OCI-LY1 (cell line): ENCODE results near the gene CEP131.

Source experiments
- H2AFZ ChIP-seq: fragments of 200-600 bp; sonication (generic), shearing (Covaris generic); 2 replicates; pipeline ENCODE4 v1.6.0; 2014; ENCODE audit warnings: antibody characterized with exemption, mild to moderate bottlenecking, low read length
- H3F3A ChIP-seq: fragments of 200-600 bp; sonication (generic), shearing (Covaris generic); 2 replicates; pipeline ENCODE4 v1.6.0; 2014; ENCODE audit warnings: mild to moderate bottlenecking, antibody characterized with exemption, low read length, moderate library complexity; ENCODE audit not compliant: insufficient read depth
- H3K27ac ChIP-seq: fragments of 200-600 bp; sonication (generic); 2 replicates; pipeline ENCODE4 v1.5.1; 2014; ENCODE audit warnings: low read length, mixed run types, mild to moderate bottlenecking, low read depth; ENCODE audit not compliant: poor library complexity, severe bottlenecking
- H3K27me3 ChIP-seq: fragments of 200-600 bp; sonication (generic); 2 replicates; pipeline ENCODE4 v1.6.0; 2014; ENCODE audit warnings: antibody characterized with exemption, mild to moderate bottlenecking, low read length, moderate library complexity; ENCODE audit not compliant: insufficient read depth
- H3K36me3 ChIP-seq: fragments of 200-600 bp; sonication (generic); 2 replicates; pipeline ENCODE4 v1.6.1; 2014; ENCODE audit warnings: mild to moderate bottlenecking, antibody characterized with exemption, low read length, moderate library complexity, mixed read lengths; ENCODE audit not compliant: insufficient read depth
- H3K4me1 ChIP-seq: fragments of 200-600 bp; sonication (generic); 2 replicates; pipeline ENCODE4 v1.5.1; 2014; ENCODE audit warnings: mild to moderate bottlenecking, low read length, moderate library complexity; ENCODE audit not compliant: insufficient read depth, severe bottlenecking
- H3K4me2 ChIP-seq: fragments of 200-600 bp; sonication (generic), shearing (Covaris generic); 2 replicates; pipeline ENCODE4 v1.6.1; 2014; ENCODE audit warnings: low read length
- H3K4me3 ChIP-seq: fragments of 200-600 bp; sonication (generic); 2 replicates; pipeline ENCODE4 v1.5.1; 2014; ENCODE audit warnings: low read length, low read depth, mild to moderate bottlenecking, mixed read lengths; ENCODE audit not compliant: poor library complexity, severe bottlenecking
- H3K79me2 ChIP-seq: fragments of 200-600 bp; shearing (Covaris generic); 2 replicates; pipeline ENCODE4 v1.6.1; 2016; ENCODE audit warnings: mixed run types, low read length, mixed read lengths; ENCODE audit not compliant: insufficient read depth
- H3K9ac ChIP-seq: fragments of 200-600 bp; sonication (generic), shearing (Covaris generic); 2 replicates; pipeline ENCODE4 v1.6.1; 2014; ENCODE audit warnings: mild to moderate bottlenecking, low read length, mixed read lengths
- H3K9me2 ChIP-seq: fragments of 200-600 bp; sonication (generic), shearing (Covaris generic); 2 replicates; pipeline ENCODE4 v1.6.1; 2014; ENCODE audit warnings: low read depth, mild to moderate bottlenecking, low read length, mixed read lengths
- H3K9me3 ChIP-seq: fragments of 200-600 bp; shearing (Covaris generic); 2 replicates; pipeline ENCODE4 v1.6.1; 2014; ENCODE audit warnings: low read length, mixed read lengths
- H4K20me1 ChIP-seq: fragments of 200-600 bp; sonication (generic), shearing (Covaris generic); 2 replicates; pipeline ENCODE4 v1.6.0; 2016; ENCODE audit warnings: mild to moderate bottlenecking, low read length; ENCODE audit not compliant: insufficient read depth
- CTCF ChIP-seq: fragments of 200-600 bp; sonication (generic), shearing (Covaris generic); IDR thresholded peaks from 2 replicates; pipeline ENCODE4 v1.5.1; 2017; ENCODE audit warnings: mild to moderate bottlenecking, antibody characterized with exemption, low read length, moderate library complexity, mixed read lengths
- EZH2 ChIP-seq: fragments of 200-600 bp; sonication (generic), shearing (Covaris generic); IDR thresholded peaks from 2 replicates; pipeline ENCODE4 v1.8.0; 2017; ENCODE audit warnings: borderline replicate concordance, mixed run types, mild to moderate bottlenecking, antibody characterized with exemption, low read length, moderate library complexity, mixed read lengths

CEP131 gene

DNA sequence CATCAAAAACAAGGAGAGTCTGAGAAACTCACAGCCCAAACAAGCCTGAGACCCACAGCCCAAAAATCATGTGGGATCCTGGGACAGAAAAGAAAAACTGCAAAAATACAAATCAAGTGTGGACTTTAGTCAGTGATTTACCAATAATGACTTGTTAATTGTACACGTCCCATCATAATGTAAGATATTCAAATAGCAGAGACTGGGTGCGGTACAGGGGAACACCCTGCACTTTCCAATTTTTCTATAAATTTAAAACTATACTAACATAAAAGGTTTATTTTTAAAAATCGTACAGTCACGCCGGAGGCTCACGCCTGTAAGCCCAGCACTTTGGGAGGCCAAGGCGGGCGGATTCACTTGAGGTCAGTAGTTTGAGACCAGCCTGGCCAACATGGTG is 8.8 kb downstream of the CEP131 start:
- no peak overlapping the region for H3K9ac ChIP-seq
- no peak overlapping the region for H2AFZ ChIP-seq
- H3K4me1 ChIP-seq = no peaks in the 10 kb centered on the region
- no peak overlapping the region for H3K4me3 ChIP-seq
- no peaks in the 10 kb centered on the region for H4K20me1 ChIP-seq
- H3K36me3 ChIP-seq = 0 out of 2 replicates have a peak, but pooled peaks cover 7% of the 10 kb centered on the region
- H3K9me3 ChIP-seq = no peaks in the 10 kb centered on the region
- no peaks in the 10 kb centered on the region for H3K9me2 ChIP-seq
- H3K4me2 ChIP-seq = no peak overlapping the region
- H3K27me3 ChIP-seq = no peaks in the 10 kb centered on the region
- H3K27ac ChIP-seq = no peak overlapping the region
- H3F3A ChIP-seq = no peaks in the 10 kb centered on the region
- H3K79me2 ChIP-seq = no peaks in the 10 kb centered on the region
- TF ChIP-seq CTCF (no peak), EZH2 (no peak)

GRCh38 chr17:81212365-81212764 is 10.4 kb downstream of the CEP131 start:
- no peak overlapping the region for H2AFZ ChIP-seq
- no peaks in the 10 kb centered on the region for H3F3A ChIP-seq
- no peaks in the 10 kb centered on the region for H3K9me2 ChIP-seq
- H3K4me2 ChIP-seq = no peak overlapping the region
- no peaks in the 10 kb centered on the region for H3K79me2 ChIP-seq
- H3K27me3 ChIP-seq = no peaks in the 10 kb centered on the region
- TF ChIP-seq CTCF (no peak), EZH2 (no peak)
- no peak overlapping the region for H3K9ac ChIP-seq
- H4K20me1 ChIP-seq = no peaks in the 10 kb centered on the region
- no peak overlapping the region for H3K4me3 ChIP-seq
- H3K9me3 ChIP-seq = no peaks in the 10 kb centered on the region
- no peaks in the 10 kb centered on the region for H3K4me1 ChIP-seq
- no peak overlapping the region for H3K27ac ChIP-seq
- peaks cover 15% of the 10 kb centered on the region; the same call in 1 of the 2 replicates for H3K36me3 ChIP-seq

- H3K9ac ChIP-seq = no peak overlapping the region
Measured at GRCh38 chr17:81210868-81211267, 11.9 kb downstream of the CEP131 start.

More at GRCh38 chr17:81210868-81211267, 11.9 kb downstream of the CEP131 start:
- Histone ChIP-seq H3K4me2 (no peak overlapping the region), H2AFZ (no peak overlapping the region), H3K9me2 (no peaks in the 10 kb centered on the region), H3K79me2 (no peaks in the 10 kb centered on the region), H3K36me3 (peaks cover 16% of the 10 kb centered on the region; the same call in 1 of the 2 replicates), H3F3A (no peaks in the 10 kb centered on the region), H4K20me1 (no peaks in the 10 kb centered on the region), H3K4me1 (no peaks in the 10 kb centered on the region), H3K4me3 (no peak overlapping the region), H3K27me3 (no peaks in the 10 kb centered on the region), H3K27ac (no peak overlapping the region), H3K9me3 (no peaks in the 10 kb centered on the region)
- no peak for TF ChIP-seq CTCF
- no peak for TF ChIP-seq EZH2
